ENCODE measurements around the gene DDX17. TPM values are rescaled to one million over a fixed set of nuclear protein-coding genes. Genes with fewer than 3 reads are reported as not detected.

The DDX17 gene
- total RNA-seq, 2 donors from 2014 or later, result 161 to 178 TPM

- no peaks in the 10 kb centered on the region for H3K27me3 ChIP-seq
- no peak for DNase-seq (ENCODE audit: low spot score)
Measured at GRCh38 chr22:38440747-38441350, 65.3 kb downstream of the DDX17 start.

GRCh38 chr22:38437416-38437815 lies 68.7 kb downstream of the DDX17 start:
- Histone ChIP-seq H3K27me3 (no peaks in the 10 kb centered on the region), H3K4me3 (no peak overlapping the region), H3K27ac (no peak overlapping the region), H3K36me3 (no peaks in the 10 kb centered on the region), H3K9me3 (no peaks in the 10 kb centered on the region), H3K4me1 (peaks cover 0 to 9% of the 10 kb centered on the region in 2 donors)
- DNase-seq (ENCODE audit: low spot score), result no peak
- TF ChIP-seq, protein P1, sequence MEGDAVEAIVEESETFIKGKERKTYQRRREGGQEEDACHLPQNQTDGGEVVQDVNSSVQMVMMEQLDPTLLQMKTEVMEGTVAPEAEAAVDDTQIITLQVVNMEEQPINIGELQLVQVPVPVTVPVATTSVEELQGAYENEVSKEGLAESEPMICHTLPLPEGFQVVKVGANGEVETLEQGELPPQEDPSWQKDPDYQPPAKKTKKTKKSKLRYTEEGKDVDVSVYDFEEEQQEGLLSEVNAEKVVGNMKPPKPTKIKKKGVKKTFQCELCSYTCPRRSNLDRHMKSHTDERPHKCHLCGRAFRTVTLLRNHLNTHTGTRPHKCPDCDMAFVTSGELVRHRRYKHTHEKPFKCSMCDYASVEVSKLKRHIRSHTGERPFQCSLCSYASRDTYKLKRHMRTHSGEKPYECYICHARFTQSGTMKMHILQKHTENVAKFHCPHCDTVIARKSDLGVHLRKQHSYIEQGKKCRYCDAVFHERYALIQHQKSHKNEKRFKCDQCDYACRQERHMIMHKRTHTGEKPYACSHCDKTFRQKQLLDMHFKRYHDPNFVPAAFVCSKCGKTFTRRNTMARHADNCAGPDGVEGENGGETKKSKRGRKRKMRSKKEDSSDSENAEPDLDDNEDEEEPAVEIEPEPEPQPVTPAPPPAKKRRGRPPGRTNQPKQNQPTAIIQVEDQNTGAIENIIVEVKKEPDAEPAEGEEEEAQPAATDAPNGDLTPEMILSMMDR (IDR thresholded peaks at IDR 0.05), result no peak

More at GRCh38 chr22:38440747-38441350, 65.3 kb downstream of the DDX17 start:
- TF ChIP-seq, protein P1 (IDR thresholded peaks at IDR 0.05), result no peak
- Histone ChIP-seq H3K9me3 (no peaks in the 10 kb centered on the region), H3K4me3 (no peak overlapping the region), H3K27ac (peak overlapping the region in 1 of 2 donors; percentile 57), H3K4me1 (peaks cover 0 to 14% of the 10 kb centered on the region in 2 donors), H3K36me3 (no peaks in the 10 kb centered on the region)

DNA sequence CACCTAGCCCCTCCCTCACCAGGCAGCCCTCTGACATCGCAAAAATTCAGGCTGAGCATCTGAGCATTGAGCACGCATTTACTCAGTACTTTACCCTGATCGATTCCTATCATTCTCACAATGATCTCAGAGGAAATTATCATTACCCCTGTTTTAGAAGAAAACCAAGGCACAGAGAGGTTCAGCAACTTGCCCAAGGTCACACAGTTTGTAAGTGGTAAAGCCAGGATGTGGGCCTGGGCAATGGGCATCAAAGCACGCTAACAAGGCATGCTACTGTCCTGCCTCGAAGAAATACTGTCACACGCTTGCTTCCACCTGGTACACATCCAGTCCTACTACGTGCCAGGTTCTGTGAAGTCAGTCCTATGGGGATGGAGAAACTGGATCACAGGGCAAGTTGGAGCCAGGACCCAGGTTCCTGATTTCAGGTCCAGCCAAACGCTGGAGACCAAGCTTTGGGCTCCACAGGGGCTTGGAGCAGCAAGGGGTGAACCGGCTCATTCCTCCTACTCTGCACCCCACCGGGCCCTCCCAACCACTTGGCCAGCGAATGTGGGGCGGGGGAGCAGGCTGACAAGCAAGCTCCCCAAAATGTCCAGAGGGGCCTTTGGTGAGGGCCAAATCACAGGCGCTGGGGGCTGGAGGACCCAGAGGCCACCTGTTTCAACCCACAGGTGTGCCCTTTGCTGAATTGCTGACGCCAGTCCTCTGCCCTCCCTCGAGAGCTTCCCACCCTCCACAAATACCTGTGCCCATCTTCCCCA lies 69.3 kb downstream of the DDX17 start:
- H3K27ac ChIP-seq, result no peak overlapping the region
- no peaks in the 10 kb centered on the region for H3K27me3 ChIP-seq
- no peaks in the 10 kb centered on the region for H3K9me3 ChIP-seq
- no peaks in the 10 kb centered on the region for H3K36me3 ChIP-seq
- no peak for DNase-seq (ENCODE audit: low spot score)
- H3K4me3 ChIP-seq, result no peak overlapping the region
- TF ChIP-seq, protein P1 (IDR thresholded peaks at IDR 0.05), result no peak
- peaks cover 0 to 9% of the 10 kb centered on the region in 2 donors for H3K4me1 ChIP-seq

- H3K27ac ChIP-seq, result no peak overlapping the region
- no peaks in the 10 kb centered on the region for H3K36me3 ChIP-seq
Measured at GRCh38 chr22:38435965-38436364, 70.1 kb downstream of the DDX17 start.

GRCh38 chr22:38435010-38435409 lies 71.1 kb downstream of the DDX17 start:
- TF ChIP-seq, protein P1 (IDR thresholded peaks at IDR 0.05), result no peak
- H3K9me3 ChIP-seq, result no peaks in the 10 kb centered on the region
- H3K27me3 ChIP-seq, result no peaks in the 10 kb centered on the region
- H3K27ac ChIP-seq, result no peak overlapping the region
- no peak for DNase-seq (ENCODE audit: low spot score)
- H3K36me3 ChIP-seq, result no peaks in the 10 kb centered on the region
- peaks cover 0 to 16% of the 10 kb centered on the region in 2 donors for H3K4me1 ChIP-seq
- no peak overlapping the region for H3K4me3 ChIP-seq

More at GRCh38 chr22:38435965-38436364, 70.1 kb downstream of the DDX17 start:
- TF ChIP-seq, protein P1 (IDR thresholded peaks at IDR 0.05), result no peak
- Histone ChIP-seq H3K9me3 (no peaks in the 10 kb centered on the region), H3K4me1 (peaks cover 0 to 15% of the 10 kb centered on the region in 2 donors), H3K27me3 (no peaks in the 10 kb centered on the region), H3K4me3 (no peak overlapping the region)
- DNase-seq (ENCODE audit: low spot score), result no peak

All from right atrium auricular region (tissue), 2 donors.